PC-3 (cell line): ENCODE results near the gene CD28. TPM values are rescaled to one million over a fixed set of nuclear protein-coding genes. Genes with fewer than 3 reads are reported as not detected.

Source experiments
- ATAC-seq: fragments of 200-7000 bp; cut with Tn5 transposase; 2 replicates; pipeline ENCODE4 v1.9.1; 2020; ENCODE audit warnings: mild to moderate bottlenecking, moderate library complexity
- BruUV-seq: library from RNA; stranded (reverse); fragments of 400-500 nt; replicated peaks from 2 replicates; lab custom pipeline; 2021; lab: Mats Ljungman, UMichigan
- CTCF ChIA-PET: fragments of 300-600 bp; sonication (Branson Sonifier 250); formaldehyde crosslinking; loops from one replicate; lab custom pipeline; 2022; ENCODE audit warnings: antibody characterized with exemption; lab: Charles Lee
- POLR2A ChIA-PET: fragments of 300-600 bp; sonication (Branson Sonifier 250); formaldehyde crosslinking; loops from one replicate; lab custom pipeline; 2022; ENCODE audit warnings: antibody characterized with exemption; ENCODE audit not compliant: unreplicated experiment; lab: Charles Lee
- DNase-seq: peaks from one replicate; pipeline ENCODE4 v3.0.0-alpha.2; 2015
- H2AFZ ChIP-seq: fragments of 300-600 bp; sonication (generic); 2 replicates; pipeline ENCODE4 v1.6.0; 2016; ENCODE audit warnings: antibody characterized with exemption, low read length
- H3F3A ChIP-seq: fragments of 300-600 bp; sonication (generic); one replicate; pipeline ENCODE4 v1.6.0; 2017; ENCODE audit warnings: antibody characterized with exemption, low read length, control low read depth, mild to moderate bottlenecking; ENCODE audit not compliant: unreplicated experiment
- H3K27ac ChIP-seq: fragments of 300-600 bp; sonication (generic); 2 replicates; pipeline ENCODE4 v1.5.1; 2016; ENCODE audit warnings: mild to moderate bottlenecking, low read length
- H3K27me3 ChIP-seq: fragments of 300-600 bp; sonication (generic); 2 replicates; pipeline ENCODE4 v1.6.1; 2016; ENCODE audit warnings: low read length, mixed read lengths
- H3K36me3 ChIP-seq: fragments of 300-600 bp; sonication (generic); 2 replicates; pipeline ENCODE4 v1.6.1; 2016; ENCODE audit warnings: low read depth, mixed run types, low read length, mixed read lengths
- H3K4me1 ChIP-seq: fragments of 300-600 bp; sonication (generic); 2 replicates; pipeline ENCODE4 v1.5.1; 2016; ENCODE audit warnings: low read length; ENCODE audit not compliant: insufficient read depth
- H3K4me2 ChIP-seq: fragments of 300-600 bp; sonication (generic); 2 replicates; pipeline ENCODE4 v1.6.0; 2016; ENCODE audit warnings: low read length
- H3K4me3 ChIP-seq: fragments of 300-600 bp; sonication (generic); 2 replicates; pipeline ENCODE4 v1.5.1; 2016; ENCODE audit warnings: mild to moderate bottlenecking, low read length, mixed read lengths
- H3K79me2 ChIP-seq: fragments of 300-600 bp; sonication (generic); 2 replicates; pipeline ENCODE4 v1.6.1; 2017; ENCODE audit warnings: low read length, mixed read lengths
- H3K9ac ChIP-seq: fragments of 300-600 bp; sonication (generic); 2 replicates; pipeline ENCODE4 v1.6.0; 2016; ENCODE audit warnings: mild to moderate bottlenecking, low read length
- H3K9me2 ChIP-seq: fragments of 300-600 bp; sonication (generic); replicated peaks from 2 replicates; pipeline ENCODE4 v1.6.1; 2016; ENCODE audit warnings: mixed run types, low read length, mixed read lengths
- H3K9me3 ChIP-seq: fragments of 300-600 bp; sonication (generic); 2 replicates; pipeline ENCODE4 v1.6.1; 2016; ENCODE audit warnings: low read length, mixed read lengths
- H4K20me1 ChIP-seq: fragments of 300-600 bp; sonication (generic); 2 replicates; pipeline ENCODE4 v1.6.1; 2016; ENCODE audit warnings: low read length, mixed read lengths
- EZH2 ChIP-seq: fragments of 300-600 bp; sonication (generic); IDR thresholded peaks from one replicate; pipeline ENCODE4 v1.6.1; 2017; ENCODE audit warnings: antibody characterized with exemption, mild to moderate bottlenecking, low read length; ENCODE audit not compliant: unreplicated experiment
- EZH2phosphoT487 ChIP-seq: fragments of 300-600 bp; sonication (generic); IDR thresholded peaks from 2 replicates; pipeline ENCODE4 v1.6.1; 2018; ENCODE audit warnings: mild to moderate bottlenecking, antibody characterized with exemption, low read length, borderline replicate concordance
- intact Hi-C: fragments of 100-400 bp; cut with micrococcal nuclease; formaldehyde crosslinking; loops from 2 replicates; pipeline ENCODE4 v1.9.0; 2023
- total RNA-seq: library from RNA; depleted of rRNA; stranded (reverse); fragments of >200 nt; gene quantifications from 2 replicates; pipeline ENCODE4 v1.2.3, GENCODE V29; 2014
- TF ChIP-seq, protein P1 (sequence below): fragments of 300-600 bp; sonication (generic); conservative IDR thresholded peaks from 2 replicates; pipeline ENCODE4 v1.5.1; 2017; ENCODE audit warnings: antibody characterized with exemption, low read depth, mild to moderate bottlenecking, low read length

CD28 gene
- total RNA-seq, 1 experiment from 2014 or later: not detected

DNA sequence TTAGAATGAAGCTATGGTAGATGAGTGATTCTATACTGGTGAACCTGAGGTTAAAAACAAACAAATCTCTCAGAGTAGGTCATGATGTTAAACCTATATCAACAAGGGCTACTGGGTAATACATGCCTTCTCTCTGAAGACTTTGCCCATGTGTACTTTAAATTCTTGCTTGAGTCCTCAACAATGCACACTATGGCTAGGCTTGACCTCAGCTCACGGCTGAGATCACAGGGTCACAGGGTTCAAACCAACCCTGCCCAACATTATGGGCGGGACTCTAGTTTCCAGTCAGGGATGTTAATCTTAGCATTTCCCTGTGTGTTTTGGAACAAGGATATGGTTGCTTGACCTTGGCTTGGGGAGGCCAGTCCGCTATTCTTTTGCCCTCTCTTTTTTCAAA lies 7.7 kb downstream of the CD28 start:
- POLR2A ChIA-PET: no interaction called here
- Histone ChIP-seq H3K4me3 (no peak overlapping the region), H2AFZ (no peak overlapping the region), H3K27me3 (no peaks in the 10 kb centered on the region), H3K9ac (no peak overlapping the region), H3K4me2 (no peak overlapping the region), H3K9me2 (no peaks in the 10 kb centered on the region; the same call in 1 of the 2 replicates), H3F3A (no peaks in the 10 kb centered on the region), H3K36me3 (no peaks in the 10 kb centered on the region), H3K9me3 (no peaks in the 10 kb centered on the region), H4K20me1 (no peaks in the 10 kb centered on the region), H3K79me2 (no peaks in the 10 kb centered on the region), H3K27ac (no peak overlapping the region), H3K4me1 (no peaks in the 10 kb centered on the region)
- no peak for TF ChIP-seq EZH2phosphoT487
- TF ChIP-seq, protein P1, sequence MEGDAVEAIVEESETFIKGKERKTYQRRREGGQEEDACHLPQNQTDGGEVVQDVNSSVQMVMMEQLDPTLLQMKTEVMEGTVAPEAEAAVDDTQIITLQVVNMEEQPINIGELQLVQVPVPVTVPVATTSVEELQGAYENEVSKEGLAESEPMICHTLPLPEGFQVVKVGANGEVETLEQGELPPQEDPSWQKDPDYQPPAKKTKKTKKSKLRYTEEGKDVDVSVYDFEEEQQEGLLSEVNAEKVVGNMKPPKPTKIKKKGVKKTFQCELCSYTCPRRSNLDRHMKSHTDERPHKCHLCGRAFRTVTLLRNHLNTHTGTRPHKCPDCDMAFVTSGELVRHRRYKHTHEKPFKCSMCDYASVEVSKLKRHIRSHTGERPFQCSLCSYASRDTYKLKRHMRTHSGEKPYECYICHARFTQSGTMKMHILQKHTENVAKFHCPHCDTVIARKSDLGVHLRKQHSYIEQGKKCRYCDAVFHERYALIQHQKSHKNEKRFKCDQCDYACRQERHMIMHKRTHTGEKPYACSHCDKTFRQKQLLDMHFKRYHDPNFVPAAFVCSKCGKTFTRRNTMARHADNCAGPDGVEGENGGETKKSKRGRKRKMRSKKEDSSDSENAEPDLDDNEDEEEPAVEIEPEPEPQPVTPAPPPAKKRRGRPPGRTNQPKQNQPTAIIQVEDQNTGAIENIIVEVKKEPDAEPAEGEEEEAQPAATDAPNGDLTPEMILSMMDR: no peak
- TF ChIP-seq EZH2: no peak
- ATAC-seq (no peak), DNase-seq (no peak)
- BruUV-seq: no TSS peak
- CTCF ChIA-PET: no interaction called here
- intact Hi-C loops: no loop called here

DNA sequence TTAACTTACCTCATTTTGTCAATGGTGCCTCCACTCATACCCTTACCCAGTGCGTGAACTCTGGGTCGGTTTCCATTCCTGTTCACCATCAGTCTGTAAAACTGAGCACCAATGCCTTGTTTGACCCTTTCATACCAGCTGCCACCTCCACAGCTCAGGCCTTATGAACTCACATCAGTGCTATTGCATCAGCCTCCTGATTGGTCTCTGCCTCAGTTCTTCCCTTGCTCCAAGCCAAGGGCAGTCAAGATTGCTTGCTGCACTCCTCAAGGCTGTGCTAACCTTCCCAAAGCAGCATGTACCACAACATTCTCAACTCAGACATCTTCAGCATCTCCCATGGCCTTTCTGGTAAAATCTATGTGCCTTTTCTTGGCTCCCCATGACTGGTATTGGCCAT lies 9.3 kb downstream of the CD28 start:
- Histone ChIP-seq H3F3A (no peaks in the 10 kb centered on the region), H3K4me1 (no peaks in the 10 kb centered on the region), H4K20me1 (no peaks in the 10 kb centered on the region), H3K9ac (no peak overlapping the region), H2AFZ (no peak overlapping the region), H3K36me3 (no peaks in the 10 kb centered on the region), H3K27me3 (no peaks in the 10 kb centered on the region), H3K9me2 (no peaks in the 10 kb centered on the region; the same call in 1 of the 2 replicates), H3K9me3 (no peaks in the 10 kb centered on the region), H3K27ac (no peak overlapping the region), H3K4me2 (no peak overlapping the region), H3K4me3 (no peak overlapping the region), H3K79me2 (no peaks in the 10 kb centered on the region)
- DNase-seq (no peak), ATAC-seq (no peak)
- TF ChIP-seq, protein P1: no peak
- TF ChIP-seq EZH2phosphoT487 (no peak), EZH2 (no peak)
- CTCF ChIA-PET: no interaction called here
- BruUV-seq: no TSS peak
- intact Hi-C loops: no loop called here
- POLR2A ChIA-PET: no interaction called here

DNA sequence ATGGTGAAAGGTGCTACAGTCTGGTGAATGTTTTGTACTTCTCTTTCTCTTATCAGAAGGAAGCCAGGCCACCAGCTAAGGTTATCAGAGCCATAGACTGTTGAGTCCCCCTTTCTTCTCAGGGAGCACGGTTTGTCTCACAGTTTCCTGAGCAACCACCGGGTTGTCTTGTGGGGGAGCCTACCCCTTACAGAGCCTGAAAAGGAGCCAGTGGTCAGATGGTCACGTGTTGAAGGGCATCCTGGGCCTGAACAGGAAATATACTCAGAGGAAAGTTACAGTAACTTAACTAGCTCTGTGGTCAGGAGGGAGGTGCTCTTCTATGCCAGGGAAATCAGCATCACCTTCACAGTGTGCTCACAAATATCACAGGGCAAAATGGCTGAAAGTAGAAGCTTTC lies 11.6 kb downstream of the CD28 start:
- ChIA-PET CTCF (no interaction called here), POLR2A (no interaction called here)
- H3K9ac ChIP-seq: no peak overlapping the region
- H3K9me3 ChIP-seq: no peaks in the 10 kb centered on the region
- no TSS peak for BruUV-seq
- H3K4me3 ChIP-seq: no peak overlapping the region
- no peaks in the 10 kb centered on the region for H3K36me3 ChIP-seq
- H3K27ac ChIP-seq: no peak overlapping the region
- no peak for TF ChIP-seq EZH2
- TF ChIP-seq EZH2phosphoT487: no peak
- TF ChIP-seq, protein P1: no peak
- H2AFZ ChIP-seq: no peak overlapping the region
- H3K4me2 ChIP-seq: no peak overlapping the region
- H3K9me2 ChIP-seq: no peaks in the 10 kb centered on the region; the same call in 1 of the 2 replicates
- no peaks in the 10 kb centered on the region for H3K79me2 ChIP-seq
- ATAC-seq (no peak), DNase-seq (no peak)
- no peaks in the 10 kb centered on the region for H3F3A ChIP-seq
- H3K27me3 ChIP-seq: no peaks in the 10 kb centered on the region
- intact Hi-C loops: no loop called here
- H3K4me1 ChIP-seq: peaks cover 10% of the 10 kb centered on the region; the same call in 1 of the 2 replicates
- H4K20me1 ChIP-seq: no peaks in the 10 kb centered on the region
